ENCODE results near the gene LRRC56.

The LRRC56 gene

GRCh38 chr11:494761-495536, 42.4 kb upstream of the LRRC56 start:
- Histone ChIP-seq H3K36me3 (ENCODE audit: control insufficient read depth, insufficient read depth, low read length) (peaks cover 71% of the 10 kb centered on the region), H3K27me3 (ENCODE audit: control insufficient read depth, insufficient read depth, low read length) (no peaks in the 10 kb centered on the region), H3K4me1 (ENCODE audit: control insufficient read depth, insufficient read depth, low read length) (no peaks in the 10 kb centered on the region), H3K9me3 (ENCODE audit: control insufficient read depth, insufficient read depth, low read length) (no peaks in the 10 kb centered on the region), H3K9ac (ENCODE audit: low read depth, low read length) (no peak overlapping the region), H3K4me3 (ENCODE audit: low read depth, low read length) (no peak overlapping the region)

GRCh38 chr11:495537-495931, 41.8 kb upstream of the LRRC56 start:
- Histone ChIP-seq H3K9me3 (ENCODE audit: control insufficient read depth, insufficient read depth, low read length) (no peaks in the 10 kb centered on the region), H3K4me1 (ENCODE audit: control insufficient read depth, insufficient read depth, low read length) (no peaks in the 10 kb centered on the region), H3K4me3 (ENCODE audit: low read depth, low read length) (no peak overlapping the region), H3K9ac (ENCODE audit: low read depth, low read length) (no peak overlapping the region), H3K27me3 (ENCODE audit: control insufficient read depth, insufficient read depth, low read length) (no peaks in the 10 kb centered on the region), H3K36me3 (ENCODE audit: control insufficient read depth, insufficient read depth, low read length) (peaks cover 71% of the 10 kb centered on the region)

- Histone ChIP-seq H3K4me1 (ENCODE audit: control insufficient read depth, insufficient read depth, low read length) (no peaks in the 10 kb centered on the region), H3K36me3 (ENCODE audit: control insufficient read depth, insufficient read depth, low read length) (peaks cover 69% of the 10 kb centered on the region), H3K9me3 (ENCODE audit: control insufficient read depth, insufficient read depth, low read length) (no peaks in the 10 kb centered on the region), H3K4me3 (ENCODE audit: low read depth, low read length) (no peak overlapping the region), H3K9ac (ENCODE audit: low read depth, low read length) (no peak overlapping the region), H3K27me3 (ENCODE audit: control insufficient read depth, insufficient read depth, low read length) (no peaks in the 10 kb centered on the region)
Measured at GRCh38 chr11:496834-497564, 40.3 kb upstream of the LRRC56 start.

- Histone ChIP-seq H3K4me1 (ENCODE audit: control insufficient read depth, insufficient read depth, low read length) (no peaks in the 10 kb centered on the region), H3K27me3 (ENCODE audit: control insufficient read depth, insufficient read depth, low read length) (no peaks in the 10 kb centered on the region), H3K36me3 (ENCODE audit: control insufficient read depth, insufficient read depth, low read length) (peaks cover 69% of the 10 kb centered on the region)
Measured at GRCh38 chr11:497565-498296, 39.6 kb upstream of the LRRC56 start.

GRCh38 chr11:498297-499181, 38.8 kb upstream of the LRRC56 start:
- Histone ChIP-seq H3K4me1 (ENCODE audit: control insufficient read depth, insufficient read depth, low read length) (no peaks in the 10 kb centered on the region), H3K9me3 (ENCODE audit: control insufficient read depth, insufficient read depth, low read length) (no peaks in the 10 kb centered on the region), H3K36me3 (ENCODE audit: control insufficient read depth, insufficient read depth, low read length) (peaks cover 65% of the 10 kb centered on the region), H3K27me3 (ENCODE audit: control insufficient read depth, insufficient read depth, low read length) (no peaks in the 10 kb centered on the region), H3K4me3 (ENCODE audit: low read depth, low read length) (no peak overlapping the region), H3K9ac (ENCODE audit: low read depth, low read length) (no peak overlapping the region)

More at GRCh38 chr11:497565-498296, 39.6 kb upstream of the LRRC56 start:
- Histone ChIP-seq H3K9me3 (ENCODE audit: control insufficient read depth, insufficient read depth, low read length) (no peaks in the 10 kb centered on the region), H3K9ac (ENCODE audit: low read depth, low read length) (no peak overlapping the region), H3K4me3 (ENCODE audit: low read depth, low read length) (no peak overlapping the region)

- Histone ChIP-seq H3K4me3 (ENCODE audit: low read depth, low read length) (no peak overlapping the region), H3K9me3 (ENCODE audit: control insufficient read depth, insufficient read depth, low read length) (no peaks in the 10 kb centered on the region), H3K4me1 (ENCODE audit: control insufficient read depth, insufficient read depth, low read length) (no peaks in the 10 kb centered on the region), H3K36me3 (ENCODE audit: control insufficient read depth, insufficient read depth, low read length) (peaks cover 59% of the 10 kb centered on the region), H3K9ac (ENCODE audit: low read depth, low read length) (no peak overlapping the region), H3K27me3 (ENCODE audit: control insufficient read depth, insufficient read depth, low read length) (no peaks in the 10 kb centered on the region)
Measured at GRCh38 chr11:499201-500076, 37.9 kb upstream of the LRRC56 start.

GRCh38 chr11:501001-501682, 36.2 kb upstream of the LRRC56 start:
- H3K4me3 ChIP-seq (ENCODE audit: low read depth, low read length) = no peak overlapping the region
- peaks cover 49% of the 10 kb centered on the region for H3K36me3 ChIP-seq (ENCODE audit: control insufficient read depth, insufficient read depth, low read length)
- no peaks in the 10 kb centered on the region for H3K4me1 ChIP-seq (ENCODE audit: control insufficient read depth, insufficient read depth, low read length)
- no peak overlapping the region for H3K9ac ChIP-seq (ENCODE audit: low read depth, low read length)
- no peaks in the 10 kb centered on the region for H3K9me3 ChIP-seq (ENCODE audit: control insufficient read depth, insufficient read depth, low read length)
- H3K27me3 ChIP-seq (ENCODE audit: control insufficient read depth, insufficient read depth, low read length) = no peaks in the 10 kb centered on the region

- Histone ChIP-seq H3K4me3 (ENCODE audit: low read depth, low read length) (no peak overlapping the region), H3K4me1 (ENCODE audit: control insufficient read depth, insufficient read depth, low read length) (no peaks in the 10 kb centered on the region), H3K9me3 (ENCODE audit: control insufficient read depth, insufficient read depth, low read length) (no peaks in the 10 kb centered on the region), H3K9ac (ENCODE audit: low read depth, low read length) (no peak overlapping the region), H3K36me3 (ENCODE audit: control insufficient read depth, insufficient read depth, low read length) (peaks cover 47% of the 10 kb centered on the region), H3K27me3 (ENCODE audit: control insufficient read depth, insufficient read depth, low read length) (no peaks in the 10 kb centered on the region)
Measured at GRCh38 chr11:501683-502287, 35.5 kb upstream of the LRRC56 start.

- H3K36me3 ChIP-seq (ENCODE audit: control insufficient read depth, insufficient read depth, low read length) = peaks cover 40% of the 10 kb centered on the region
- H3K4me1 ChIP-seq (ENCODE audit: control insufficient read depth, insufficient read depth, low read length) = no peaks in the 10 kb centered on the region
- no peak overlapping the region for H3K4me3 ChIP-seq (ENCODE audit: low read depth, low read length)
- H3K9ac ChIP-seq (ENCODE audit: low read depth, low read length) = no peak overlapping the region
- H3K27me3 ChIP-seq (ENCODE audit: control insufficient read depth, insufficient read depth, low read length) = no peaks in the 10 kb centered on the region
- H3K9me3 ChIP-seq (ENCODE audit: control insufficient read depth, insufficient read depth, low read length) = no peaks in the 10 kb centered on the region
Measured at GRCh38 chr11:502288-503178, 34.8 kb upstream of the LRRC56 start.
